WI38 (cell line): ENCODE data around the gene PRICKLE2.

Experiments used
- H3K4me3 ChIP-seq: 2 replicates; pipeline ENCODE4 v1.5.1; 2011; ENCODE audit warnings: low read depth, mild to moderate bottlenecking, control low read depth, low read length
- CTCF ChIP-seq: IDR thresholded peaks from 2 replicates; pipeline ENCODE4 v1.5.1; 2012; ENCODE audit warnings: low read depth, mild to moderate bottlenecking, control low read depth, low read length

The PRICKLE2 gene

DNA sequence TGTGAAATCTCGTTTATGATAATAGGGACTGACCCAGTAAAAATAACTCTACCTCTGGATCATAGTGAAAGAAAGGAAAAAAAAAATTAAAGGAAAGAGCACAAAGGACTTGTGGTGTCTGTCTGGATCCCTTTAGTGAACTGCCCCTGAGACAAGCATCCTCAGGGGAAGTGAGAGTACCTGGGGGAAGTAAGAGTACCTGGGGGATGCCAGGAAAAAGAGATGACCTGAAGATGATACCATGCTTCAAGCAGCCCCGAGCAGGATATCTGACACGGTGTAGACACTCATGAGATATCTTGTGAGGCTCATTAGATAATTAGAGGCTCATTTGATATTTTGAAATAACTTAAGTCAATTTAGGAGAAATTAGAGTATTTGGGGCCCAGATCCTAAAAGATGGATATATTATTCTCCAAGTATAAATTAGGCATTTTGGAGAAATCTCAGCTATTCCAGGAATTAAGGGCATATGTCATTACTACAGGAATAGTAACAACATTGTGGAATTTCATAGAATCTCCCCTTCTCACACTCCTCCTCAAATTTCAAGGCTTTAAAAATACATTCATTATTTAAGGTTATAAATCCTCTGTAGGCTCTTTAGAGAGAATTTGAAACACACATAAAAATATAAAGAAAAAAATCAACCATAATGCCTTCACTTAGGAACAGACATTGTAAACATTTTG, 165.6 kb downstream of the PRICKLE2 start:
- TF ChIP-seq CTCF: no peak
- H3K4me3 ChIP-seq: no peak overlapping the region

DNA sequence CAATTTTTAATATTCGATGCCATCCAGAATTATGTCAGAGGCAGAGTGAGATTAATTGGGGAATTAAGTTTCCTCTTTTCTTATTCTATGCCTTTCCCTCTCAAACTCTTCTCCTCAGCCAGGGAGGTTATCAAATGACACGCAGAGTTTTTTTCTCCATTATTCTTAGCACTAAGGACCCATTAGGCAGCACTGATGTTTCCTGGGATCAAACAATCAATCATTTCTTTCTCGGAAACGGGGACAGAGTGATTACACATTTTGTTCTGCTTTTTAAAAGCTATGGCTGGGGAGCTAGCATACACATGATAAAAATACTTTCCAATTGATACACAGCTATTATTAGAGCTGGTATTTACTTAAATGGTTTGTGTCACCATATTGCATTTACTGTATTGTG, 166.7 kb downstream of the PRICKLE2 start:
- H3K4me3 ChIP-seq: no peak overlapping the region
- TF ChIP-seq CTCF: no peak

GRCh38 chr3:64057231-64057630, 168.0 kb downstream of the PRICKLE2 start:
- H3K4me3 ChIP-seq: no peak overlapping the region
- TF ChIP-seq CTCF: no peak

GRCh38 chr3:64056606-64057180, 168.6 kb downstream of the PRICKLE2 start:
- no peak overlapping the region for H3K4me3 ChIP-seq
- TF ChIP-seq CTCF: no peak

DNA sequence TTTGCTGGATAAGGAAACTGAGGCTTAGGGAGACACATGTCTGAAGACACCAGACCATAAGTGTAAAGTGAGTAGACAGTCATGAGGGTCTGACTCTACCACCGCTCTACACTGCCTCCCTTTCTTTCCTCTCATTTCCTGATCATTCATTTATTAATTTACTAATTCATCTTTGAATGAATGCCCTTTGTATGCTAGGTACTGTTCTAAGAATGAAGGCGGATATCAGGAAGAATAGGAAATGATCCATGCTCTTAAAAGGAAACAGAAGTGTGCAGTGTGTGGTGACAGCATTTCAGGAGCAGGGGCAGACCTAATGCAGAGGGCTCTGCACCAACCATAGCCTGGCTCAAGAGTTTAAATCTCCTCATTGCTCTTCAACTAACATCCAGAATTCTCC, 170.2 kb downstream of the PRICKLE2 start:
- no peak overlapping the region for H3K4me3 ChIP-seq
- no peak for TF ChIP-seq CTCF

DNA sequence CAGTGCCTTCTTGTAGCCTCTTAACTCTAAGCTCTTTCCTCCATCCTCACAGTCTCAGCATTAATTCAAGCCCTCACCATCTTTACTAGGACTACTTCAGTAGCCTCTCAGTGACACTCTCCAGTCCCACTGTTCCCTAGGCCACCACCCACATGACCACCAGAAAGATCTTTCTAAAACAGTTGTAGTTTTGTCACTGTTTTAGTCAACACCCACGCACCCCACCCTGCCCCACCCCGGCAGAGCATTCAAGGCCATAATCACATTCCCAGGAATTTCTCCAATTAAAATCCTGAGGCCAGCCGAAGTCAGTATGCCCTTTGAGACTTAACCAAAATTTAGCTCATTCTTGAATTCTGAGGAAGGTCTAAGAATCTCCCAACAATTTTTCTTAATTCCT, 170.8 kb downstream of the PRICKLE2 start:
- no peak overlapping the region for H3K4me3 ChIP-seq
- TF ChIP-seq CTCF: no peak

GRCh38 chr3:64053581-64053980, 171.7 kb downstream of the PRICKLE2 start:
- no peak for TF ChIP-seq CTCF
- no peak overlapping the region for H3K4me3 ChIP-seq
